ENCODE data around the gene GYG1.

The GYG1 gene

GRCh38 chr3:148991219-148992026 lies at the start of gene GYG1:
GYG1 (plus strand) TSS chr3:148991540; CDS start chr3:148991641, 101 bp downstream.
- peaks cover 38% of the 10 kb centered on the region for H3K4me1 Mint-ChIP-seq (ENCODE audit: low read depth)
- peak; percentile 87 for DNase-seq
- H3K9me3 Mint-ChIP-seq: no peaks in the 10 kb centered on the region
- peak within 1 kb of the TSS; percentile 89 for H3K27ac Mint-ChIP-seq
- H3K27me3 Mint-ChIP-seq: no peaks in the 10 kb centered on the region
- peaks cover 40% of the 10 kb centered on the region for H3K36me3 Mint-ChIP-seq (ENCODE audit: low read depth)
- peak within 1 kb of the TSS; percentile 81 for H3K4me3 Mint-ChIP-seq

GRCh38 chr3:148943506-148944205 lies 47.7 kb upstream of the GYG1 start:
- Mint-ChIP-seq H3K4me1 (ENCODE audit: low read depth) (peaks cover 3% of the 10 kb centered on the region), H3K9me3 (no peaks in the 10 kb centered on the region), H3K36me3 (ENCODE audit: low read depth) (no peaks in the 10 kb centered on the region), H3K27ac (no peak overlapping the region), H3K27me3 (peaks cover 3% of the 10 kb centered on the region), H3K4me3 (no peak overlapping the region)
- no peak for DNase-seq

- DNase-seq: no peak
- Mint-ChIP-seq H3K4me1 (ENCODE audit: low read depth) (peaks cover 3% of the 10 kb centered on the region), H3K27me3 (no peaks in the 10 kb centered on the region), H3K9me3 (no peaks in the 10 kb centered on the region), H3K4me3 (no peak overlapping the region), H3K36me3 (ENCODE audit: low read depth) (no peaks in the 10 kb centered on the region), H3K27ac (no peak overlapping the region)
Observed at GRCh38 chr3:148945116-148945515, 46.2 kb upstream of the GYG1 start.

GRCh38 chr3:148948913-148949657 lies 42.3 kb upstream of the GYG1 start:
- Mint-ChIP-seq H3K36me3 (ENCODE audit: low read depth) (no peaks in the 10 kb centered on the region), H3K4me1 (ENCODE audit: low read depth) (no peaks in the 10 kb centered on the region), H3K27ac (no peak overlapping the region), H3K9me3 (no peaks in the 10 kb centered on the region), H3K4me3 (no peak overlapping the region), H3K27me3 (no peaks in the 10 kb centered on the region)
- DNase-seq: no peak

- H3K4me3 Mint-ChIP-seq: no peak overlapping the region
- no peaks in the 10 kb centered on the region for H3K4me1 Mint-ChIP-seq (ENCODE audit: low read depth)
- no peaks in the 10 kb centered on the region for H3K27me3 Mint-ChIP-seq
- H3K9me3 Mint-ChIP-seq: no peaks in the 10 kb centered on the region
- no peaks in the 10 kb centered on the region for H3K36me3 Mint-ChIP-seq (ENCODE audit: low read depth)
- DNase-seq: no peak
- no peak overlapping the region for H3K27ac Mint-ChIP-seq
Observed at GRCh38 chr3:148950806-148951205, 40.5 kb upstream of the GYG1 start.

- no peaks in the 10 kb centered on the region for H3K4me1 Mint-ChIP-seq (ENCODE audit: low read depth)
- H3K27ac Mint-ChIP-seq: no peak overlapping the region
- H3K9me3 Mint-ChIP-seq: no peaks in the 10 kb centered on the region
- H3K27me3 Mint-ChIP-seq: no peaks in the 10 kb centered on the region
- H3K36me3 Mint-ChIP-seq (ENCODE audit: low read depth): no peaks in the 10 kb centered on the region
- H3K4me3 Mint-ChIP-seq: no peak overlapping the region
- no peak for DNase-seq
Observed at GRCh38 chr3:148951599-148952361, 39.6 kb upstream of the GYG1 start.

GRCh38 chr3:148953094-148953493 lies 38.2 kb upstream of the GYG1 start:
- Mint-ChIP-seq H3K27me3 (no peaks in the 10 kb centered on the region), H3K27ac (no peak overlapping the region), H3K4me3 (no peak overlapping the region), H3K4me1 (ENCODE audit: low read depth) (peaks cover 4% of the 10 kb centered on the region), H3K36me3 (ENCODE audit: low read depth) (no peaks in the 10 kb centered on the region), H3K9me3 (no peaks in the 10 kb centered on the region)
- DNase-seq: no peak

GRCh38 chr3:148954981-148955380 lies 36.4 kb upstream of the GYG1 start:
- peaks cover 4% of the 10 kb centered on the region for H3K4me1 Mint-ChIP-seq (ENCODE audit: low read depth)
- H3K27ac Mint-ChIP-seq: no peak overlapping the region
- peaks cover 3% of the 10 kb centered on the region for H3K27me3 Mint-ChIP-seq
- H3K9me3 Mint-ChIP-seq: no peaks in the 10 kb centered on the region
- H3K4me3 Mint-ChIP-seq: no peak overlapping the region
- H3K36me3 Mint-ChIP-seq (ENCODE audit: low read depth): no peaks in the 10 kb centered on the region
- no peak for DNase-seq

- Mint-ChIP-seq H3K4me1 (ENCODE audit: low read depth) (peaks cover 4% of the 10 kb centered on the region), H3K27me3 (peaks cover 6% of the 10 kb centered on the region), H3K4me3 (no peak overlapping the region), H3K27ac (no peak overlapping the region), H3K36me3 (ENCODE audit: low read depth) (no peaks in the 10 kb centered on the region), H3K9me3 (no peaks in the 10 kb centered on the region)
- no peak for DNase-seq
Observed at GRCh38 chr3:148955544-148956346, 35.6 kb upstream of the GYG1 start.

GRCh38 chr3:148957586-148957985 lies 33.8 kb upstream of the GYG1 start:
- no peaks in the 10 kb centered on the region for H3K9me3 Mint-ChIP-seq
- H3K27me3 Mint-ChIP-seq: peaks cover 11% of the 10 kb centered on the region
- peaks cover 4% of the 10 kb centered on the region for H3K4me1 Mint-ChIP-seq (ENCODE audit: low read depth)
- no peaks in the 10 kb centered on the region for H3K36me3 Mint-ChIP-seq (ENCODE audit: low read depth)
- H3K27ac Mint-ChIP-seq: no peak overlapping the region
- H3K4me3 Mint-ChIP-seq: no peak overlapping the region
- DNase-seq: no peak

GRCh38 chr3:148958696-148959095 lies 32.6 kb upstream of the GYG1 start:
- no peak for DNase-seq
- Mint-ChIP-seq H3K27ac (no peak overlapping the region), H3K9me3 (no peaks in the 10 kb centered on the region), H3K4me1 (ENCODE audit: low read depth) (peaks cover 4% of the 10 kb centered on the region), H3K27me3 (peaks cover 11% of the 10 kb centered on the region), H3K4me3 (no peak overlapping the region), H3K36me3 (ENCODE audit: low read depth) (no peaks in the 10 kb centered on the region)

GRCh38 chr3:148962513-148962912 lies 28.8 kb upstream of the GYG1 start:
- Mint-ChIP-seq H3K4me3 (no peak overlapping the region), H3K36me3 (ENCODE audit: low read depth) (no peaks in the 10 kb centered on the region), H3K27me3 (peaks cover 11% of the 10 kb centered on the region), H3K27ac (no peak overlapping the region), H3K4me1 (ENCODE audit: low read depth) (peaks cover under 1% of the 10 kb centered on the region), H3K9me3 (no peaks in the 10 kb centered on the region)
- DNase-seq: no peak

- Mint-ChIP-seq H3K27me3 (peaks cover 10% of the 10 kb centered on the region), H3K9me3 (no peaks in the 10 kb centered on the region), H3K27ac (no peak overlapping the region), H3K4me1 (ENCODE audit: low read depth) (no peaks in the 10 kb centered on the region), H3K36me3 (ENCODE audit: low read depth) (no peaks in the 10 kb centered on the region), H3K4me3 (no peak overlapping the region)
- DNase-seq: no peak
Observed at GRCh38 chr3:148964809-148965208, 26.5 kb upstream of the GYG1 start.
